HEK293 (cell line): ENCODE results near the gene STX10.

ENCODE experiments used
- GLIS1 ChIP-seq: fragments of 450-650 bp; formaldehyde crosslinking; IDR thresholded peaks from 2 replicates; pipeline ENCODE4 v1.5.1; 2016; ENCODE audit warnings: missing biosample characterization, missing genetic modification characterization
- HOXA7 ChIP-seq: sonication (generic); formaldehyde crosslinking; IDR thresholded peaks from 2 replicates; pipeline ENCODE4 v1.8.1; 2022; ENCODE audit warnings: missing genetic modification reagents, borderline replicate concordance
- KLF17 ChIP-seq: fragments of 450-650 bp; formaldehyde crosslinking; IDR thresholded peaks from 2 replicates; pipeline ENCODE4 v1.5.1; 2016; ENCODE audit warnings: missing biosample characterization, missing genetic modification characterization
- KLF8 ChIP-seq: fragments of 450-650 bp; formaldehyde crosslinking; IDR thresholded peaks from 2 replicates; pipeline ENCODE4 v1.5.1; 2016; ENCODE audit warnings: missing biosample characterization, missing genetic modification characterization
- SALL2 ChIP-seq: fragments of 450-650 bp; formaldehyde crosslinking; IDR thresholded peaks from 2 replicates; pipeline ENCODE4 v1.5.0; 2017; ENCODE audit warnings: missing biosample characterization, mild to moderate bottlenecking, missing genetic modification characterization, borderline replicate concordance
- TRIM28 ChIP-seq: IDR thresholded peaks from 2 replicates; pipeline ENCODE4 v1.6.1; 2011; ENCODE audit warnings: low read length, control low read depth, borderline replicate concordance
- WT1 ChIP-seq: fragments of 450-650 bp; formaldehyde crosslinking; IDR thresholded peaks from 2 replicates; pipeline ENCODE4 v1.5.1; 2016; ENCODE audit warnings: missing biosample characterization, missing genetic modification characterization
- ZBTB48 ChIP-seq: fragments of 450-650 bp; formaldehyde crosslinking; IDR thresholded peaks from 2 replicates; pipeline ENCODE4 v1.5.1; 2016; ENCODE audit warnings: missing biosample characterization, missing genetic modification characterization
- ZBTB7A ChIP-seq: fragments of 450-650 bp; formaldehyde crosslinking; IDR thresholded peaks from 2 replicates; pipeline ENCODE4 v1.5.1; 2016; ENCODE audit warnings: low read depth, missing biosample characterization, missing genetic modification characterization
- ZNF10 ChIP-seq: fragments of 450-650 bp; formaldehyde crosslinking; IDR thresholded peaks from 2 replicates; pipeline ENCODE4 v1.5.1; 2017; ENCODE audit warnings: missing biosample characterization, missing genetic modification characterization
- ZNF248 ChIP-seq: fragments of 450-650 bp; formaldehyde crosslinking; IDR thresholded peaks from 2 replicates; pipeline ENCODE4 v1.5.1; 2017; ENCODE audit warnings: missing biosample characterization, missing genetic modification characterization
- ZNF426 ChIP-seq: fragments of 450-650 bp; formaldehyde crosslinking; IDR thresholded peaks from 2 replicates; pipeline ENCODE4 v1.5.1; 2017; ENCODE audit warnings: missing biosample characterization, missing genetic modification characterization, mild to moderate bottlenecking, inconsistent platforms, moderate library complexity
- ZNF558 ChIP-seq: fragments of 450-650 bp; formaldehyde crosslinking; IDR thresholded peaks from 2 replicates; pipeline ENCODE4 v1.5.1; 2016; ENCODE audit warnings: missing biosample characterization, missing genetic modification characterization
- ZNF610 ChIP-seq: fragments of 450-650 bp; formaldehyde crosslinking; IDR thresholded peaks from 2 replicates; pipeline ENCODE4 v1.5.1; 2016; ENCODE audit warnings: missing biosample characterization, missing genetic modification characterization, borderline replicate concordance
- ZNF624 ChIP-seq: fragments of 450-650 bp; formaldehyde crosslinking; IDR thresholded peaks from 2 replicates; pipeline ENCODE4 v1.5.1; 2017; ENCODE audit warnings: missing biosample characterization, missing genetic modification characterization
- ZNF654 ChIP-seq: fragments of 450-650 bp; formaldehyde crosslinking; IDR thresholded peaks from 2 replicates; pipeline ENCODE4 v1.5.1; 2016; ENCODE audit warnings: low read depth, missing biosample characterization, missing genetic modification characterization
- ZNF707 ChIP-seq: fragments of 450-650 bp; formaldehyde crosslinking; IDR thresholded peaks from 2 replicates; pipeline ENCODE4 v1.5.1; 2016; ENCODE audit warnings: missing biosample characterization, missing genetic modification characterization
- ZNF777 ChIP-seq: fragments of 450-650 bp; formaldehyde crosslinking; IDR thresholded peaks from 2 replicates; pipeline ENCODE4 v1.5.1; 2017; ENCODE audit warnings: missing biosample characterization, missing genetic modification characterization, borderline replicate concordance
- TF ChIP-seq, protein P1 (sequence below): fragments of 450-650 bp; formaldehyde crosslinking; IDR thresholded peaks from 2 replicates; pipeline ENCODE4 v1.5.1; 2016; ENCODE audit warnings: missing biosample characterization, missing genetic modification characterization, borderline replicate concordance
- TF ChIP-seq, protein P2 (sequence below): fragments of 450-650 bp; formaldehyde crosslinking; IDR thresholded peaks from 2 replicates; pipeline ENCODE4 v1.5.1; 2016; ENCODE audit warnings: missing biosample characterization, missing genetic modification characterization
- TF ChIP-seq, protein P3 (sequence below): fragments of 450-650 bp; formaldehyde crosslinking; IDR thresholded peaks from 2 replicates; pipeline ENCODE4 v1.5.1; 2016; ENCODE audit warnings: missing biosample characterization, missing genetic modification characterization
- TF ChIP-seq, protein P4 (sequence below): fragments of 450-650 bp; formaldehyde crosslinking; IDR thresholded peaks from 2 replicates; pipeline ENCODE4 v1.5.1; 2016; ENCODE audit warnings: missing biosample characterization, missing genetic modification characterization
- TF ChIP-seq, protein P5 (sequence below): fragments of 450-650 bp; formaldehyde crosslinking; conservative IDR thresholded peaks from 2 replicates; pipeline ENCODE4 v1.5.1; 2016; ENCODE audit warnings: low read depth, missing biosample characterization, missing genetic modification characterization

Gene STX10

DNA sequence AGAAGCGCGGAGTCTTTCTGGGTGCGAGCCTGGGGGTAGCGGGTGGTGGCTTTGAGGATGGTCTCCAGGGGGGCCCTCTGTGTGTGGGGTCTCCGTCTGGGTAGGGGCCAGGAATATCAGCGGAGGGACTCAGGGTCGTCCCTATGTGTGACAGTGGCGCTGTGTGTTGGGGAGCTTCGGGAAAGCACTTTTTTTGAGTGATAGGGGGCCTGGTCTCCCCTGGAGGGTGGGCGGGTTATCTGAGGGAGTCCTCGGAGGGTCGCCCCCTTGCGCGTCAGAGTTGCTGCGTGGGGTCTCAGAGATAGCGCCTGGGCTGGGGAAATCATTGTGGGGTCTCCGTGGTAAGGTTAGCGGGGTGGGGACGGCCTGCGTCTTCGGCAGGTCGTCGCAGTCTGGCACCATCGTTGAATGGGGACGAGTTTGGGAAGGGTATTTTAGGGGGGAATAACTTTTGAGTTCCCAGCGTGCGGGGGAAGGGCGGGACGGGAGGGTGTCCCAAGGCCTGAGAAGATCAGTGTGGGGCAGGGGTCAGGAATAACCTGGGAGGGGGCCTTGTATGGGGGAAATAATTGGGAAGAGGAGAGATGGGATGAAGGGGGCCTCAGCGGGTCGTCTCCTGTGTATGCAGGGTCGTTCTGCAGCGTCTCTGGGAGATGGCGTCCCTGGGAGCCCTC, 893 bp upstream of the STX10 start (continued):
- TF ChIP-seq, protein P1, sequence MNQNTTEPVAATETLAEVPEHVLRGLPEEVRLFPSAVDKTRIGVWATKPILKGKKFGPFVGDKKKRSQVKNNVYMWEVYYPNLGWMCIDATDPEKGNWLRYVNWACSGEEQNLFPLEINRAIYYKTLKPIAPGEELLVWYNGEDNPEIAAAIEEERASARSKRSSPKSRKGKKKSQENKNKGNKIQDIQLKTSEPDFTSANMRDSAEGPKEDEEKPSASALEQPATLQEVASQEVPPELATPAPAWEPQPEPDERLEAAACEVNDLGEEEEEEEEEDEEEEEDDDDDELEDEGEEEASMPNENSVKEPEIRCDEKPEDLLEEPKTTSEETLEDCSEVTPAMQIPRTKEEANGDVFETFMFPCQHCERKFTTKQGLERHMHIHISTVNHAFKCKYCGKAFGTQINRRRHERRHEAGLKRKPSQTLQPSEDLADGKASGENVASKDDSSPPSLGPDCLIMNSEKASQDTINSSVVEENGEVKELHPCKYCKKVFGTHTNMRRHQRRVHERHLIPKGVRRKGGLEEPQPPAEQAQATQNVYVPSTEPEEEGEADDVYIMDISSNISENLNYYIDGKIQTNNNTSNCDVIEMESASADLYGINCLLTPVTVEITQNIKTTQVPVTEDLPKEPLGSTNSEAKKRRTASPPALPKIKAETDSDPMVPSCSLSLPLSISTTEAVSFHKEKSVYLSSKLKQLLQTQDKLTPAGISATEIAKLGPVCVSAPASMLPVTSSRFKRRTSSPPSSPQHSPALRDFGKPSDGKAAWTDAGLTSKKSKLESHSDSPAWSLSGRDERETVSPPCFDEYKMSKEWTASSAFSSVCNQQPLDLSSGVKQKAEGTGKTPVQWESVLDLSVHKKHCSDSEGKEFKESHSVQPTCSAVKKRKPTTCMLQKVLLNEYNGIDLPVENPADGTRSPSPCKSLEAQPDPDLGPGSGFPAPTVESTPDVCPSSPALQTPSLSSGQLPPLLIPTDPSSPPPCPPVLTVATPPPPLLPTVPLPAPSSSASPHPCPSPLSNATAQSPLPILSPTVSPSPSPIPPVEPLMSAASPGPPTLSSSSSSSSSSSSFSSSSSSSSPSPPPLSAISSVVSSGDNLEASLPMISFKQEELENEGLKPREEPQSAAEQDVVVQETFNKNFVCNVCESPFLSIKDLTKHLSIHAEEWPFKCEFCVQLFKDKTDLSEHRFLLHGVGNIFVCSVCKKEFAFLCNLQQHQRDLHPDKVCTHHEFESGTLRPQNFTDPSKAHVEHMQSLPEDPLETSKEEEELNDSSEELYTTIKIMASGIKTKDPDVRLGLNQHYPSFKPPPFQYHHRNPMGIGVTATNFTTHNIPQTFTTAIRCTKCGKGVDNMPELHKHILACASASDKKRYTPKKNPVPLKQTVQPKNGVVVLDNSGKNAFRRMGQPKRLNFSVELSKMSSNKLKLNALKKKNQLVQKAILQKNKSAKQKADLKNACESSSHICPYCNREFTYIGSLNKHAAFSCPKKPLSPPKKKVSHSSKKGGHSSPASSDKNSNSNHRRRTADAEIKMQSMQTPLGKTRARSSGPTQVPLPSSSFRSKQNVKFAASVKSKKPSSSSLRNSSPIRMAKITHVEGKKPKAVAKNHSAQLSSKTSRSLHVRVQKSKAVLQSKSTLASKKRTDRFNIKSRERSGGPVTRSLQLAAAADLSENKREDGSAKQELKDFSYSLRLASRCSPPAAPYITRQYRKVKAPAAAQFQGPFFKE = no peak
- TF ChIP-seq ZNF777 (tag by site-specific recombination) = no peak
- TF ChIP-seq ZNF624 (tag by site-specific recombination) = no peak
- TF ChIP-seq ZNF10 (tag by site-specific recombination) = no peak
- TF ChIP-seq, protein P2, sequence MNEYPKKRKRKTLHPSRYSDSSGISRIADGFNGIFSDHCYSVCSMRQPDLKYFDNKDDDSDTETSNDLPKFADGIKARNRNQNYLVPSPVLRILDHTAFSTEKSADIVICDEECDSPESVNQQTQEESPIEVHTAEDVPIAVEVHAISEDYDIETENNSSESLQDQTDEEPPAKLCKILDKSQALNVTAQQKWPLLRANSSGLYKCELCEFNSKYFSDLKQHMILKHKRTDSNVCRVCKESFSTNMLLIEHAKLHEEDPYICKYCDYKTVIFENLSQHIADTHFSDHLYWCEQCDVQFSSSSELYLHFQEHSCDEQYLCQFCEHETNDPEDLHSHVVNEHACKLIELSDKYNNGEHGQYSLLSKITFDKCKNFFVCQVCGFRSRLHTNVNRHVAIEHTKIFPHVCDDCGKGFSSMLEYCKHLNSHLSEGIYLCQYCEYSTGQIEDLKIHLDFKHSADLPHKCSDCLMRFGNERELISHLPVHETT (tag by site-specific recombination) = peak; percentile 27; the same call in 1 of the 2 replicates
- TF ChIP-seq ZBTB48 (tag by site-specific recombination) = peak; percentile 95; the same call in 1 of the 2 replicates
- TF ChIP-seq KLF8 = no peak; the same call in 1 of the 2 replicates
- TF ChIP-seq WT1 = peak; percentile 51
- TF ChIP-seq HOXA7 = no peak
- TF ChIP-seq ZNF558 (tag by site-specific recombination) = no peak
- peak; percentile 99 for TF ChIP-seq GLIS1 (tag by site-specific recombination)
- no peak for TF ChIP-seq SALL2
- TF ChIP-seq, protein P3, sequence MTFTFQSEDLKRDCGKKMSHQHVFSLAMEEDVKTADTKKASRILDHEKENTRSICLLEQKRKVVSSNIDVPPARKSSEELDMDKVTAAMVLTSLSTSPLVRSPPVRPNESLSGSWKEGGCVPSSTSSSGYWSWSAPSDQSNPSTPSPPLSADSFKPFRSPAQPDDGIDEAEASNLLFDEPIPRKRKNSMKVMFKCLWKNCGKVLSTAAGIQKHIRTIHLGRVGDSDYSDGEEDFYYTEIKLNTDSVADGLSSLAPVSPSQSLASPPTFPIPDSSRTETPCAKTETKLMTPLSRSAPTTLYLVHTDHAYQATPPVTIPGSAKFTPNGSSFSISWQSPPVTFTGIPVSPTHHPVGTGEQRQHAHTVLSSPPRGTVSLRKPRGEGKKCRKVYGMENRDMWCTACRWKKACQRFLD (tag by site-specific recombination) = no peak
- TF ChIP-seq TRIM28 = no peak
- peak; percentile 78 for TF ChIP-seq KLF17 (tag by site-specific recombination)
- TF ChIP-seq ZNF707 = no peak
- TF ChIP-seq, protein P4, sequence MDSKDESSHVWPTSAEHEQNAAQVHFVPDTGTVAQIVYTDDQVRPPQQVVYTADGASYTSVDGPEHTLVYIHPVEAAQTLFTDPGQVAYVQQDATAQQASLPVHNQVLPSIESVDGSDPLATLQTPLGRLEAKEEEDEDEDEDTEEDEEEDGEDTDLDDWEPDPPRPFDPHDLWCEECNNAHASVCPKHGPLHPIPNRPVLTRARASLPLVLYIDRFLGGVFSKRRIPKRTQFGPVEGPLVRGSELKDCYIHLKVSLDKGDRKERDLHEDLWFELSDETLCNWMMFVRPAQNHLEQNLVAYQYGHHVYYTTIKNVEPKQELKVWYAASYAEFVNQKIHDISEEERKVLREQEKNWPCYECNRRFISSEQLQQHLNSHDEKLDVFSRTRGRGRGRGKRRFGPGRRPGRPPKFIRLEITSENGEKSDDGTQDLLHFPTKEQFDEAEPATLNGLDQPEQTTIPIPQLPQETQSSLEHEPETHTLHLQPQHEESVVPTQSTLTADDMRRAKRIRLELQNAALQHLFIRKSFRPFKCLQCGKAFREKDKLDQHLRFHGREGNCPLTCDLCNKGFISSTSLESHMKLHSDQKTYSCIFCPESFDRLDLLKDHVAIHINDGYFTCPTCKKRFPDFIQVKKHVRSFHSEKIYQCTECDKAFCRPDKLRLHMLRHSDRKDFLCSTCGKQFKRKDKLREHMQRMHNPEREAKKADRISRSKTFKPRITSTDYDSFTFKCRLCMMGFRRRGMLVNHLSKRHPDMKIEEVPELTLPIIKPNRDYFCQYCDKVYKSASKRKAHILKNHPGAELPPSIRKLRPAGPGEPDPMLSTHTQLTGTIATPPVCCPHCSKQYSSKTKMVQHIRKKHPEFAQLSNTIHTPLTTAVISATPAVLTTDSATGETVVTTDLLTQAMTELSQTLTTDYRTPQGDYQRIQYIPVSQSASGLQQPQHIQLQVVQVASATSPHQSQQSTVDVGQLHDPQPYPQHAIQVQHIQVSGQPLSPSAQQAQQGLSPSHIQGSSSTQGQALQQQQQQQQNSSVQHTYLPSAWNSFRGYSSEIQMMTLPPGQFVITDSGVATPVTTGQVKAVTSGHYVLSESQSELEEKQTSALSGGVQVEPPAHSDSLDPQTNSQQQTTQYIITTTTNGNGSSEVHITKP (tag by site-specific recombination) = peak; percentile 87
- TF ChIP-seq ZNF654 (tag by site-specific recombination) = no peak
- TF ChIP-seq, protein P5, sequence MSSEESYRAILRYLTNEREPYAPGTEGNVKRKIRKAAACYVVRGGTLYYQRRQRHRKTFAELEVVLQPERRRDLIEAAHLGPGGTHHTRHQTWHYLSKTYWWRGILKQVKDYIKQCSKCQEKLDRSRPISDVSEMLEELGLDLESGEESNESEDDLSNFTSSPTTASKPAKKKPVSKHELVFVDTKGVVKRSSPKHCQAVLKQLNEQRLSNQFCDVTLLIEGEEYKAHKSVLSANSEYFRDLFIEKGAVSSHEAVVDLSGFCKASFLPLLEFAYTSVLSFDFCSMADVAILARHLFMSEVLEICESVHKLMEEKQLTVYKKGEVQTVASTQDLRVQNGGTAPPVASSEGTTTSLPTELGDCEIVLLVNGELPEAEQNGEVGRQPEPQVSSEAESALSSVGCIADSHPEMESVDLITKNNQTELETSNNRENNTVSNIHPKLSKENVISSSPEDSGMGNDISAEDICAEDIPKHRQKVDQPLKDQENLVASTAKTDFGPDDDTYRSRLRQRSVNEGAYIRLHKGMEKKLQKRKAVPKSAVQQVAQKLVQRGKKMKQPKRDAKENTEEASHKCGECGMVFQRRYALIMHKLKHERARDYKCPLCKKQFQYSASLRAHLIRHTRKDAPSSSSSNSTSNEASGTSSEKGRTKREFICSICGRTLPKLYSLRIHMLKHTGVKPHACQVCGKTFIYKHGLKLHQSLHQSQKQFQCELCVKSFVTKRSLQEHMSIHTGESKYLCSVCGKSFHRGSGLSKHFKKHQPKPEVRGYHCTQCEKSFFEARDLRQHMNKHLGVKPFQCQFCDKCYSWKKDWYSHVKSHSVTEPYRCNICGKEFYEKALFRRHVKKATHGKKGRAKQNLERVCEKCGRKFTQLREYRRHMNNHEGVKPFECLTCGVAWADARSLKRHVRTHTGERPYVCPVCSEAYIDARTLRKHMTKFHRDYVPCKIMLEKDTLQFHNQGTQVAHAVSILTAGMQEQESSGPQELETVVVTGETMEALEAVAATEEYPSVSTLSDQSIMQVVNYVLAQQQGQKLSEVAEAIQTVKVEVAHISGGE (tag by site-specific recombination) = no peak
- peak; percentile 94 for TF ChIP-seq ZBTB7A (tag by site-specific recombination)
- peak; percentile 21; the same call in 1 of the 2 replicates for TF ChIP-seq ZNF610 (tag by site-specific recombination)
- TF ChIP-seq ZNF248 (tag by site-specific recombination) = no peak
- no peak for TF ChIP-seq ZNF426 (tag by site-specific recombination)
